ENCODE results near the gene LMOD1.

DNA sequence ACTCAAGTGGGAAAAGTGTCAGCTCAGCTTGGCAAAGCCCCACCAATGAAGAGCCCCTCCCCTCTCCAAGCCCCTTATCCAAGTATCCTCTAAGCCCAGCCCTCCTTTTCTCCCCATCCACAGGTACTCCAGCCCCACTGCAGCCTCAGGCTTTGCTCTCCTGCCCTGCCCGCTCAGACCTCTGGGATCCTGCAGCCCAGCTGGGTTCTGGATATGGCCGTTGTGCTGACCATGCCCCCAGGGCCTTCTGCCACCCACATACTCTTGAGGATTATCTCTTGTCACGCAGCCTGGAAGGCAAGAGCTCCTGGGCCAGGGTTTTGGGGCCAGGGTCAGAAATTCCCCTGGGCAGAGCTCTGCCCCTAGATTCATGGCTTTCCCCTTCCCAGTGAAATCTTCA, 52.9 kb downstream of the LMOD1 start:
- no peak for TF ChIP-seq ESRRG (CRISPR knock-in tag; IDR thresholded peaks at IDR 0.05)
- TF ChIP-seq, protein P1, sequence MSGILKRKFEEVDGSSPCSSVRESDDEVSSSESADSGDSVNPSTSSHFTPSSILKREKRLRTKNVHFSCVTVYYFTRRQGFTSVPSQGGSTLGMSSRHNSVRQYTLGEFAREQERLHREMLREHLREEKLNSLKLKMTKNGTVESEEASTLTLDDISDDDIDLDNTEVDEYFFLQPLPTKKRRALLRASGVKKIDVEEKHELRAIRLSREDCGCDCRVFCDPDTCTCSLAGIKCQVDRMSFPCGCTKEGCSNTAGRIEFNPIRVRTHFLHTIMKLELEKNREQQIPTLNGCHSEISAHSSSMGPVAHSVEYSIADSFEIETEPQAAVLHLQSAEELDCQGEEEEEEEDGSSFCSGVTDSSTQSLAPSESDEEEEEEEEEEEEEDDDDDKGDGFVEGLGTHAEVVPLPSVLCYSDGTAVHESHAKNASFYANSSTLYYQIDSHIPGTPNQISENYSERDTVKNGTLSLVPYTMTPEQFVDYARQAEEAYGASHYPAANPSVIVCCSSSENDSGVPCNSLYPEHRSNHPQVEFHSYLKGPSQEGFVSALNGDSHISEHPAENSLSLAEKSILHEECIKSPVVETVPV (CRISPR knock-in tag; IDR thresholded peaks at IDR 0.05), result no peak
